SIG-M5 (cell line): ENCODE measurements around the gene CPTP.
"Not testable (repeated sequence)": the region's sequence is repeated elsewhere in the genome, so short reads cannot be mapped to it uniquely, and the experiment has no call there.

Experiments
- DNase-seq: peaks from one replicate; lab custom pipeline; 2025; lab: John Stamatoyannopoulos, UW

Gene CPTP

DNA sequence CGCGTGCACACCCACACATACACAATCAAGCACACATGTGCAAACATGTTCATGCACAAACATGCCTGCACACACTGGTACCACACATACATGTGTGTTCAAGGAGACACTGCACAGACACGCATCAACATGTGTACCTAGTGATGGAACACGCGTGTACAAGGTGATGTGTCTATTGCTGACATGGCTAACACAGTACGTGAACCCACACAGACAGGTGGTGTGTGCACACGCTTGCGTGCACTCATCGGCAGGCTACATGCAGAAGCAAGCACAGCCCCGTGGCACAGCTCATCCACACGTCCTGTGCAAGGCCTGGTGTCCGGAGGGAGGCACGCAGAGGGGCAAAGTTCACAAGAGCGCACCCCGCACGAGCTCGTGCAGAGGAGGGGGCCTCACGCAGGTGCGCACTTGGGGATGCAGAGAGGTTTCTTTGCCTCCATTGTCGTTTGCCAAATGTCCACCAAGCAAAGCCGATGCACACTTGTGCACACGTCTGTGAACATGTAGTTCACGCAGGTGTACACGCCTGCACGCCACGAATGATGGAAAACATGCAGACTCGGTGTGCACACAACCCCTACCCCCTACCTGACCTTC lies 17.8 kb upstream of the CPTP start:
- no peak for DNase-seq

DNA sequence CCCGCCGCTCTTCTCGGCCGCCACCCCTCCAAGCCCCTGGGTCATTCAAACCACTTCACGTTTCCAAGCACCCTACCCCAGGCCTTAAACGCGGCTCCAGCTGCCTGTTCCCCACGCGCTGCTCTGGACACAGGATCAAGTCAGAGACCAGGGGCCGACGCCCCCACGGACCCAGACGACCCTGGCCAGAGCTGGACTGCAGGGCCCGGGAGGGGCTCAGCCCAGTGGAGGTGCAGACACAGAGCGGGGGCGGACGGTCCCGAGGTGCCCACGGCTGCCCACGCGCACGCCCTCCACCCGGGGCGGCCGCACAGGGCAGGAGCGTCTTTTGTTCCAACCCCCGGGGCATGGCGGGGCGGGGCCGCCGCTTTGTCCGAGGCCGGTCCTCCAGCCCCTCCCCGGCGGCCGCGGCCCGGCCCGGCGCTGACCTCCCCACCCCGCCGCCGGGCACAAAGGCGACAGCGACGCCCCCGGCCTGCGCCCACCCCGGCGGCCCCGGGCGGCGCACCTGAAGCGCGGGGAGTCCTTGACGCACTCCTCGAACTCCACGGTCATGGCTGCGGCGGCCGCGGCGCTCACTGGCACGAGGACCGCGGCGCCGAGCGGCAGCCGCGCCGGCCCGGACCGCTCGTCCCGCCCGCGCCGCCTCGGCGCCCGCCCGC lies 17.2 kb upstream of the CPTP start:
- no peak for DNase-seq

DNA sequence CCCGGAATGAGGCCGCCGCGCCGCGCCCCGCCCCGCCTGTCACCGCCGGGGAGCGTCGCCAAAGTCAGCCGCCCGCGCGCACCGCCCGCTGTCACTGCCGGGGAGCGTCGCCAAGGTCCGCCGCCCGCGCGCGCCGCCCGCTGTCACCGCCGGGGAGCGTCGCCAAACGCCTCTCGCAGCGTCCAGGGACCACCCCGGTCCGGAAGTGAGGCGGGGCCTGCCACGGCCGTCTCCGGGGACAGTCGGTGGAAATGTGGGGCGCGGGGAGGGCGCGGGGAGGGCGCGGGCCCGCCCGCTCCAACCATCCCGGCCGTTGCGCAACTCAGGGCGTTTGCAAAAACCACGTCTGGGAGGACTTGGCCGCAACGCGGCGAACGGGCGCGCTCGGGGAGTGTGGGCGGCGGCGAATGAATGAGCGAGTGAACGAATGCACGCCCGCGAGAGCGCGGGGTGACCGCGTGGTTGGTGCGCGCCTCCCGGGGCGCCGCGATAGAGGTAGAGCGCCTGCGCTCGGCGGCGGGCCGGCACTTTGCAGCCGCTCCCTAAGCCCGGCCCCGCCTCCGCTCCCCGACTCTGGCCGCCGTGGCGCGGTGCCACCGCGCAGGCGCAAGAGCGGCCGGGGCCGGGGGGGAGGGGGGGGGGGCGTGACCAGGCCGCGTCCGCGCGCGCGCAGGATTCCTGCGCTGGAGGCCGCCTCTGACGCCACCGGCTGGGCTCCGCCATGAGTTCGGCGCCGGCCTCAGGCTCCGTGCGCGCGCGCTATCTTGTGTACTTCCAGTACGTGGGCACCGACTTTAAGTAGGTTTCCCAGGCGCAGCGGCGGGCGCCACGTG lies 16.5 kb upstream of the CPTP start, which contains the start of the genes ACAP3 and PUSL1:
TSS of gene ACAP3 (minus strand) at position 8 of the 833 bp plus-strand sequence. CDS start 115 bp downstream, outside the sequence.
TSS of gene PUSL1 (plus strand) at position 675 of the 833 bp plus-strand sequence. CDS start at position 722, 47 bp downstream.
- DNase-seq = peak; percentile 55

DNA sequence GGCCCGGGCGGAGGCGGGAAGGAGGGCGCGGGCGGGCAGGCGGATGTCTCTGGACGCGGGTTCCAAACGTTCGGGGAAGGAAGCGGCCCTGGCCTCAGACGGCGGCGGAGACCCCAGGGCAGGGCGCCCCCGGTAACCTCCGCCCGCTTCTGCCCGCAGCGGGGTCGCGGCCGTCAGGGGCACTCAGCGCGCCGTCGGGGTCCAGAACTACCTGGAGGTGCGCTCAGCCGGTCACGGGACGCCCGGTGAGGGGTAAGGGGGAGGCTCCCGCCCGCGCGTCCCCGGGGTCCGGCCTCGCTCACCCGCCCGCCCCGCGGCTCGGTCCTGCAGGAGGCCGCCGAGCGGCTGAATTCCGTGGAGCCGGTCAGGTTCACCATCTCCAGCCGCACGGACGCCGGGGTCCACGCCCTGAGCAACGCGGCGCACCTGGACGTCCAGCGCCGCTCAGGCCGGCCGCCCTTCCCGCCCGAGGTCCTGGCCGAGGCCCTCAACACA lies 15.8 kb upstream of the CPTP start:
- no peak for DNase-seq

DNA sequence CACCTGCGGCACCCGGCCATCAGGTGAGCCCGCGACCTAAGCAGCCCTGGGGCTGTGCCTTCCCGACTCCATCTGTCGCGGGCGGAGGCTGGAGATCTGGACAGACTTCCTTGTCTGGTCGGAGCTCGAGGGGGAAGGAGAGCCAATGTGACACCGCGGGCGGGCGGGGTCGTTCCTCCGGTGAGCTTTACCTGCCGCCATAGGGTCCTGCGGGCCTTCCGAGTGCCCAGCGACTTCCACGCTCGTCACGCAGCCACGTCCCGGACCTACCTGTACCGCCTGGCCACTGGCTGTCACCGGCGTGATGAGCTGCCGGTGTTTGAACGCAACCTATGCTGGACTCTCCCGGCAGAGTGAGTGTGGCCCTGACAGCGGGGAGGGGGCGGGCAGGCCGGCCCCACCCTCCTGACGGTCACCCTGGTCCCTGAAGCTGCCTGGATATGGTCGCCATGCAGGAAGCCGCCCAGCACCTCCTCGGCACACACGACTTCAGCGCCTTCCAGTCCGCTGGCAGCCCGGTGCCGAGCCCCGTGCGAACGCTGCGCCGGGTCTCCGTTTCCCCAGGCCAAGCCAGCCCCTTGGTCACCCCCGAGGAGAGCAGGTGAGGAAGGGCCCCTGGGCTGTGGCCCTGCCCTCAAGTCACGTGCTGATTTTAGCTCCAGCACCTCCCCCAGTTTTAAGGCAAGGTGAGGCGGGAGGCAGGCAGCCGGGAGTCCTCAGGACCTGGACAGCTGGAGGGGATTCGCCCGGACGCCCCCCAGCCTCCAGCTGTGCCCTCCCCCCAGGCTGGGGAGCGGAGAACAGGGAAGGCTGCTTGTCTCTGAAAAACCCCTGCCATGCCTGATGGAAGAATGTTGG lies 15.1 kb upstream of the CPTP start:
- no peak for DNase-seq

DNA sequence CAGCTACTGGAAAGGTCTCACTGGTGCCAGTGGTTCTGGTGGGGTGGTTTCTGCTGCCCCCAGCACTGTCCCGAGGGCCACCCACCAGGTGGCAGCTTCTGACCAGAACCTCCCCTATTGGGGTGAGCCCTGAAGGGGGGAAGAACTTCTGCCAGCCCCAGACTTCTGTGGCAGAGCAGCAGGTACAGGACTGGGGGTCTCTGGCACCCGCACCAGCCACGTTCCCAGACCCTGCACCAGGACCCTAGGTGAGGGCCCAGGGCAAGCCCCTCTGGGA lies 14.6 kb upstream of the CPTP start:
- DNase-seq = no peak

DNA sequence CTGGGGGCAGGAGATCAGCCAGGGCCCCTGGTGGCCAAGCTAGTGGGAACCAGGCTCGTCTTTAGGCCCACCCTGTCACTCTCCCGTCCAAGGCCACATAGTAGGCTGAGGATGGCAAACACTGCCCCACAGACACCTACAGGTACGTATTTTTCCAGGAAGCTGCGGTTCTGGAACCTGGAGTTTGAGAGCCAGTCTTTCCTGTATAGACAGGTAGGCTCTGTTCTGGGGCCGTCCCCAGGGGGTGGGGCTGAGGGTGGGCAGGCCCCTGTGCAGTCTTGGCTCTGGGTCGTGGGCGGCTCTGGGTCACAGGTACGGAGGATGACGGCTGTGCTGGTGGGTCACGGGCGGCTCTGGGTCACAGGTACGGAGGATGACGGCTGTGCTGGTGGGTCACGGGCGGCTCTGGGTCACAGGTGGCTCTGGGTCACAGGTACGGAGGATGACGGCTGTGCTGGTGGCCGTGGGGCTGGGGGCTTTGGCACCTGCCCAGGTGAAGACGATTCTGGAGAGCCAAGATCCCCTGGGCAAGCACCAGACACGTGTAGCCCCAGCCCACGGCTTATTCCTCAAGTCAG lies 14.0 kb upstream of the CPTP start:
- no peak for DNase-seq

DNA sequence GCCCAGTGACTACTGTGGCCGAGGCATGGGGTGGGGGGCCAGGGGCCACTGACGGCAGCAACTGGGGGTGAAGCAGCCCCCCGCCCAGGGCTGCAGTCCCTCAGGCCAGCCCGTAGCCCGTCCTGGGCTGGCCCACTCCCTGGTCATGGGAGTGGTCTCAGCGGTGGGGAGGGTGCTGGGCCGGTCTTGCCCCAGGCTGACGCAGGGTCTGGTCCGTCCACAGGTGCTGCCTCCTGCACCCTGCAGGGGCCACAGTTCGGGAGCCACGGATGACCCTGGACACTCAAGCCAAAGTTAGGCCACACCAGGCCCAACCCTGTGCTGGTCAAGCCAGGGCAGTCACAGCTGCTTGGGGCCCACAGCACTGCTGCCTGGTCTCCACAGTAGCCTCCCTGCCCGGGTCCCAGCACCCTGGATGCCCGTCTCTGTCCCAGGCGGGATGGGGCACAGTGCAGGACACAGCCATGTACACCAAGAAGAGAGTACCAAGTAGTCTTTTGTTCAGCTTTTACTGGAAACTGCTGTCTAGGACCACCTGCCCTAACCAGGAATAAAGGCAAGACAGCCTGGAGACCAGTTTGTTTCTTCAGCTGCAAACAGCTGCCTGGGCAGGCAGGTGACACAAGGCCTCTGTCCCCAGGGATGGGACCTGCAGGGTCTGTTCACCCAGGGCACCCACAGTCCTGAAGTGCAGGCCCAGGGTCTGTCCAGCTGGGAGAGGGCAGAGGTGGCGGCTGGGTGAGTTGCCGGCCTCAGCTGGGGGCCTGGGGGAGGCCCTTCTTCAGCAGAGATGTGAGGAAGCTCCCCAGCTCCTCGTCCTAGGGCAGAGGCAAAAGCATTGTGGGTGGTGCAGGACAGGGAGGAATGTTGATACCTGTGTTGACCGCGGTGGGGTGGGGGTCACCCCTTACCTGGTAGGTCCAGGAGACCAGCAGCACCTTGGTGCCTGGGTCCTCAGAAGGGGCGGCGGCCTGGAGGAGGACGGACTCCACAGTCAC lies 13.2 kb upstream of the CPTP start:
- no peak for DNase-seq

DNA sequence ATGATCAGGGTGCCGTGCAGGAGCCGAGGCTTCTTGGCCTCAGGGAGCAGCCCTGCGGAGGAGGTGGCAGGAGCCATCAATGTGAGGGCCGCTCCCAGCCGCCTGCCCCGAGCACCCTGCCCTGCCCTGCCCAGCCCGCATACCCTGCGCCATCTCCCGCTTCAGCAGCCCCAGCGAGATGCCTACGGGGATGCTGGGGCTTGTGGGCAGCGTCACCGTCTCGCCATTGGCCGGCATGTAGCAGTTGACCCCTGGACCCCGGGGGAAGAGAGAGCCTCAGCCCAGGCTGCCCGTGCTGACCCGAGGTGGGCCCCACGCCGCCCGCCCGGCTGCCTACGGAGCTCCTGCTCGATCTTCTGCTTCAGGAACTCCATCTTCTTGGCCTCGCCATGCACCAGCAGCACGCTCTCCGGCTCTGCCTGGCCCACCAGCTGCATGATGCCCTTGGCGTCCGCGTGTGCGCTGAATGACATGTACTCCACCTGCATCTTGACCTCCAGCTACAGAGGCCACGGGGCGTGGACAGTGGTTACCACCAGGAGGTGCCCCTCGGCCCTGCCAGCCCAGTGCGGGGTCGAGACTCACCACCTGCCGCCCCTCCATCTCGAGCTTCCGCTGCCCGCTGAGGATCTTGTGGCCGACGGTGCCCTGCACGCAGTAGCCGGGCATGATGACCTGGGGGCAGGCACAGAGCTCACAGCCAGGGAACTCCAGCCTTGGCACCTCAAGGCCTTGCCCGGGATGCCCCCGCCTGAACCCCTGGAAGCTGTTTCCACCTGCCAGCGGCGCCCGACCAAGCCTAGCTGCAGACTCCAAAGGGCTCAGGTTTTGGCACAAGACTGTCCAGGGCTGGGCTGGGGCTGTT lies 11.9 kb upstream of the CPTP start:
- DNase-seq = no peak

DNA sequence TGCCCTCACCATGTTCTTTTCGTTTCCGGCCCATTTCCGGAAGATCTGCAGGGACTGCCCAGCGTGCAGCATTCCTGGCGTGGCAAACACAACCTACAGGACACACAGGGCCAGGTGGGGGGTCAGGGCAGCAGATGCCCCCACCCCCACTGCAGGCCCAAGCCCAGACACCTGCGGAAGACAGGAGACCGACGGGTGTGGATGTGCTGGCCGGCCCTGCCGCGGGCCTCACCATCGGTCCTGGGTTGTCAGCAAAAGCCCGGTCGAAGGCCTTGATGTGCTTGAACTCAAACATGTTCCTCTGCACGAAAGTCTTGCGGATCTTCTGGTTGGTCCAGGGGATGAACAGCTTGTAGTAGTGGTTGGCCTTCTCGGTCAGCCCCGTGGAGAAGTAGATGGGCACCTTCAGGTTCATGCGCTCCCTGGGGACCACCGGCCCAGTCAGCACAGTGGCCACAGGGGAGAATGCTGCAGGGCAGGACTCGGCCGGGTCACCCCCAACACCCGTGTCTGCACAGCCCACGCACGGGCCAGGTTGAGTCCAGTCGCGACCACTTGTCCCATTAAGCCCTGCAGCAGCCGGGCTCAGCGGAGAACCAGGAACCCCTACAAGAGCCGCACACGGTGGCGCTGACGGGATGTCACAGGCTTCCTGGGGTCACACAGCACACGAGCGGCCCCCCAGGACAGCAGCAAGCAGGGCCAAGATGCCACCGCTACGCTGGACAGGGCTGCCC lies 10.9 kb upstream of the CPTP start:
- no peak for DNase-seq

DNA sequence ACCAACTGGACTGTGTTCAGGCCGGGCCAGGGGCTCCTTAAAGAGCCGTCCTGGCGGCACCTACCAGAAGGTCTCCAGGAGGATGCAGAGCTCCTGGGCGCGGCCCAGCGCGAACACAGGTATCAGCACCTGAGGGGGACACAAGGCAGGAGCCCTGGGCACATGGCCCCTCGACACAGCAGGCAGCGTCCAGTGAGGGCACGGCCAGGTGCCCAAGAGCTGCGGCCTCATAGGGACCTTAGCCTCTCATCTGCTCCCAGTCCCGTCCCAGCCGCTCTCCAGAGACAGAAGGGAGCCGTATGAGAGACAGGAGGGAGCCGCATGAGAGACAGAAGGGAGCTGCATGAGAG lies 10.4 kb upstream of the CPTP start:
- DNase-seq = no peak

DNA sequence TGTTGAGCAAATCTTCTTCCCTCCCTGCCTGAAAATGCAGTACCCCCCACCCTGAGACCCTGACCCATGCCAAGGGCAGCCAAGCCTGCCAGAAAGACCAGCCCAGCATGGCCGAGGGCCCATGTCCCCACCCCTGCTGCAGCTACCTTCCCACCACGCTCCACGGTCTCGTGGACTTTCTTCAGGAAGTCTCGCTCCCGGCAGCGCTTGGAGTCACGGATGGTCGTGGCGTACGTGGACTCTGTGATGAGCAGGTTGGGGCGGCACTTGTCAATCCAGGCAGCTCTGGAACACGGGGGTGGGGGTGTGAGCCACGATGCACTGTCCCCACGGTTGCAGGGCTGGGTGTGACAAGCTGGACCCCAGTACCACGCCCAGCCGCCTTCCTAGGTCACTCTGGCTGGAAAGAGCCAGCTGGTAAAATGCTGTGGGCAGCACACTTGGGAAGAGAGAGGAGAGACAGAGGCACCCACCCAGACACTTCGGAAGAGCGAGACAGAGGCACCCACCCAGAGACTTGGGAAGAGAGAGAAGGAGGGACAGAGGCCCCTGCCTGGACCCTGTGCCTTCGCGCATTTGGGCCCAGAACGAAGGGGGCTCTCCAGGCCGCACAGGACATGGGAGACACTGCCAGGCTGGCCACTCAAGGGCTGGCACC lies 9.8 kb upstream of the CPTP start:
- DNase-seq = no peak

DNA sequence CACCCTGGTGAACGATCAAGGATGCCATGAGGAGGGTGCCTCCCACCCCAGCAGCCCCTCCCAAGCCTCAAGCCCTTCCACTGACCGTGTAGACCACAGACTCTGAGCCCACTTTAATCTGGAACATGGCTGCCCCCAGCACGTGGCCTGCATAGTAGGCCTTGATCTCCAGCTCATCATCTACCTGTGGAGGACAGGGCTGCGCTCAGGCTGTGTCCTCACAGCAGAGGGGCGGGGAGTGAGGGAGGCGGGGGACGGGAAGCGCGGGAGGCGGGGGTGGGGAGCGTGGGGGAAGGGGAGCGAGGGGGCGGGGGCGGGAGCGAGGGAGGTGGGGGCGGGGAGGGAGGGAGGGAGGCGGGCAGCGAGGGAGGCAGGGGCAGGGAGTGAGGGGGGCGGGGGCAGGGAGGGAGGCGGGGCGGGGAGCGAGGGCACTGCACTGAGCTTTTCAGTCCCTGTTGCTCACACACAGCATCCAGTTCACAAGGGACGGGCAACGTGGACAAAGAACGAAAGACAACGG lies 9.1 kb upstream of the CPTP start:
- DNase-seq = no peak

DNA sequence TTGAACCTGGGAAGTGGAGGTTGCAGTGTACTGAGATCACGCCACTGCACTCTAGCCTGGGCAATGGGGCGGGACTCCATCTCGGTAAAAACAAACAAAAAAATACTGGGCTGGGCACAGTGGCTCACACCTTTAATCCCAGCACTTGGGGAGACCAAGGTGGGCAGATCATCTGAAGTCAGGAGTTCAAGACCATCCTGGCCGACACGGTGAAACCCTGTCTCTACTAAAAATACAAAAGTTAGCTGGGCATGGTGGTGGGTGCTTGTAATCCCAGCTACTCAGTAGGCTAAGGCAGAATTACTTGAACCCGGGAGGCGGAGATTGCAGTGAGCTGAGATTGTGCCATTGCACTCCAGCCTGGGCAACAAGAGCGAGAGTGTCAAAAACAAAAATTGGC lies 8.4 kb upstream of the CPTP start:
- not testable (repeated sequence) for DNase-seq

DNA sequence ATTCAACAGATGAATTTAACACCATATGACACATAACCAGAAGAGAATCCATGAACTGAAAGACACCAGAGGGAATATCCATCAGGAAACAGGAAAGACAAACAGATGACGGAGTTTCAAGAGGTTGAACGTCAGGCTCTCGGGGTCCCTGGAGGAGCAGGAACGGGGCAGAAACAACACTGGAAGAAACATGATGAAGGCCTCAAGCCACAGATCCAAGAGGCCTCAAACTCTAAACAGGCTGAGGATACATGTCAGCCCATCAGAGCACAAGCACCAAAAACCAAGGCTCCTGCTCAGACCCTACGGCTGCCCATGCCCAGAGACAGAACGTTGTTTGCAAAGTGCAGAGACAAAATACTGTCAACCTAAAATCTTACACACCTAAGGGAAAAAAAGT lies 7.2 kb upstream of the CPTP start:
- DNase-seq = no peak

DNA sequence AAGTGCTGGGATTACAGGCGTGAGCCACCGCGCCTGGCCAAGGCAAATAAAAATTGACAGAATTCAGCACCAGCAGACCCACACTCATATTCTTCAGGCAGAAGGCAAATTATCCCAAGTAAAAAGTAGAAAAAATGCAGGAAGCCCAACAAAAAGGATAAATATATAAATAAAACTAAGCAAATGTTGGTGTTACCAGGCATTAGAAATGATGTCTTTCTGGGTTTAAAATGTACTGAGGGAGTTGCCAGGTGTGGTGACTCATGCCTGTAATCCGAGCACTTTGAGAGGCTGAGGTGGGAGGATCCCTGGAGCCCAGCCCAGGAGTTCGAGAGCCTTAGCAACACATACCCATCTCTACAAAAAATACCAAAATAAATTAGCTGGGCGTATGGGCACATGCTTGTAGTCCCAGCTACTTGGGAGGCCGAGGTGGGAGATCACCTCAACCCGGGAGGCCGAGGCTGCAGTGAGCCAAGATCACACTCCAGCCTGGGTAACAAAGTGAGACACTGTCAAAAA lies 6.4 kb upstream of the CPTP start:
- DNase-seq = no peak

DNA sequence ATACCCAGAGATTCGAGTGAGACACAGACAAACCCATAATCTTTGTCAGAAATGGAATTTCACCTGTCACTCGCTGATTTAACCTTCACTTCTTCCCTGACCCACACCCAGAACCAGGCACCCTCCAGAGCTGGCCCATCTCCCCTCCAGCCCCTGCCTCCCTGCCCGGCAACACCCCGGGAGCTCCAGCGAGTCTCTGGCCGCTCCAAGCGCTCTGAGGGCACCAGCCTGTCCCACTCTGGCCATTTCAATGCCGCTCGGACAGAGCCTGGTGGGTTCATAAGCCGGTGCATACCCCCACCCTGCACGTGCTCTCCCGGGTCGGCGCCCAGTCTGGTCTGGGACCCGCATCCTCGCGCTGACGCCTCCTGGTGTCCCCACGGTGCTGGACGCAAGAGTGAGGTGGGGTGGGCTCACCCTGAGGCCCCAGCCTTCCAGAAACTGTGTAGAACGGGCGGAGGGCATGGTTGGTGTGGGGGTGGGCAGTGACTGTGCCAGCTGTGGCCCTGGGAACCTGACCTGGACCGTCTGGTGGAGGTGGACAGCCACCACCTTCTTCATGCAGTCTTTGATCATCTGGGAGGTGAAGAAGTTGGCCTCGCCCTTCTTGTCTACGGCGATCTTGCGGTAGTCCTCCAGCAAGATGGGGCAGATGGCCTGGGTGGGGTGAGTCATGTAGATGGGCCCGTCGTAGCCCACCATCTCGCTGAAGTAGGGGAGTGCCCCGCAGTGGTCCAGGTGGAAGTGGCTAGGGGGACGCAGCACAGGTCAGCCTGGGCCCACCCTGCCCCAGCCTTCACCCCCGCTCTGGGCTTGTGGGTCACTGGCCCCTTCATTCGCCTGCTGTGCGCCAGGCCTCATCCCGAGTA lies 5.6 kb upstream of the CPTP start:
- DNase-seq = no peak
